ENCODE data around the gene NIPAL3.

GRCh38 chr1:24409535-24409934, 6.1 kb upstream of the NIPAL3 start:
- TF ChIP-seq MYBL2 (CRISPR knock-in tag; IDR thresholded peaks at IDR 0.05) (no peak), CTCF (IDR thresholded peaks at IDR 0.05) (no peak), FOXP4 (CRISPR knock-in tag; IDR thresholded peaks at IDR 0.05) (no peak), ATF2 (CRISPR knock-in tag; IDR thresholded peaks at IDR 0.05; ENCODE audit: borderline replicate concordance, low read depth) (no peak), E2F5 (CRISPR knock-in tag; IDR thresholded peaks at IDR 0.05) (no peak), ELF4 (CRISPR knock-in tag; IDR thresholded peaks at IDR 0.05; ENCODE audit: low read depth) (no peak), TP53 (CRISPR knock-in tag; IDR thresholded peaks at IDR 0.05) (no peak), SMAD3 (CRISPR knock-in tag; IDR thresholded peaks at IDR 0.05; ENCODE audit: borderline replicate concordance) (no peak), RELA (CRISPR knock-in tag; IDR thresholded peaks at IDR 0.05; ENCODE audit: borderline replicate concordance) (no peak), TCF7 (CRISPR knock-in tag; IDR thresholded peaks at IDR 0.05; ENCODE audit: low read depth) (no peak)
